ENCODE measurements around the gene ICA1L. TPM values are rescaled to one million over a fixed set of nuclear protein-coding genes. Genes with fewer than 3 reads are reported as not detected.

The ICA1L gene
- total and polyA plus RNA-seq, 2 of the 8 experiments (the other 6 are each of a cell fraction or from before 2014, with no cell fraction given), result 1.1 to 3.4 TPM

DNA sequence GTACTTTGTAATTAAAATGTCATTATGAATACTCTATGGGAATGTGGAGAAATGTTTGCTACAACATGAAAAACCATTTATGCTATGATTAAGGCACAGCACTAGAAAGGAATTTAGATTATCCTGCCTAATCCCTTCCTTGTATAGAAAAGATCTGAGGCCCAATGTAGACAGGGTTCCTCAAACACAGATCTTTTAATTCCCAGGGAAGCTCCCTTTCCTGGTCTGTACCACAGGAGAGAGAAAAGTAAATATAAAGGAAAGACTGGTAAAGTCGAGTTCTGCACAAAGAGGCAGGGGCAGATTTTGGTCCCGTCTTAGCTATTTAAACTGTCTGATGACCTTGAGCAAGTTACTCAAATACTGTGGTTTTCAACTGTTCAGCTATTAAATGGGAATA, 84.7 kb downstream of the ICA1L start:
- ChIA-PET POLR2A (ENCODE audit: partially characterized antibody) (no interaction called here), CTCF (ENCODE audit: partially characterized antibody) (interaction anchor here (0.6 kb wide), 1 partner anchor 270 kb away, joined by 3 read pairs; no protein-coding TSS in a partner anchor)
- FAIRE-seq (no peak), DNase-seq (ENCODE audit: low read depth in 1 of 2, low spot score in 2 of 2) (no peak)
- H3K36me3 ChIP-seq (ENCODE audit: control insufficient read depth in 2 of 4, insufficient read depth in 4 of 4, low read length in 3 of 4), result peaks cover 0 to 7% (median 0%) of the 10 kb centered on the region in 4 experiments; a peak in 4 of 8 replicates
- no peaks in the 10 kb centered on the region for H4K20me1 ChIP-seq (replicated peaks in 1 of 2; ENCODE audit: control insufficient read depth in 1 of 2, insufficient read depth in 2 of 2, low read length in 2 of 2)
- H2AFZ ChIP-seq (ENCODE audit: low read length), result no peak overlapping the region
- H3K4me3 ChIP-seq (ENCODE audit: extremely low read depth in 1 of 4, insufficient read depth in 2 of 4, low read depth in 3 of 4, low read length in 4 of 4), result no peak overlapping the region
- H3K23me2 ChIP-seq (ENCODE audit: low read depth, low read length), result no peaks in the 10 kb centered on the region
- H2BK20ac ChIP-seq (ENCODE audit: low read length), result no peak overlapping the region
- H3K4me2 ChIP-seq (ENCODE audit: insufficient read depth in 1 of 2, low read depth in 2 of 2, low read length in 2 of 2), result no peak overlapping the region
- H3K9ac ChIP-seq (replicated peaks in 1 of 4; ENCODE audit: extremely low read depth in 1 of 4, low read depth in 3 of 4, low read length in 3 of 4), result no peak overlapping the region
- no peaks in the 10 kb centered on the region for H3K9me3 ChIP-seq (ENCODE audit: insufficient read depth in 2 of 2, low read depth in 1 of 2, low read length in 1 of 2)
- no peak overlapping the region for H3K56ac ChIP-seq (replicated peaks; ENCODE audit: insufficient read length, low read depth, low read length)
- H2BK5ac ChIP-seq (ENCODE audit: low read depth, low read length), result no peak overlapping the region
- no peak overlapping the region for H2AK5ac ChIP-seq (ENCODE audit: low read depth, low read length)
- no peak overlapping the region for H3K14ac ChIP-seq (ENCODE audit: insufficient read length)
- no peak overlapping the region for H2BK12ac ChIP-seq (ENCODE audit: low read depth, low read length)
- no peak overlapping the region for H3K18ac ChIP-seq (ENCODE audit: extremely low read depth, low read length)
- no peak overlapping the region for H3K23ac ChIP-seq (ENCODE audit: insufficient read length)
- H2BK15ac ChIP-seq (ENCODE audit: low read length), result no peak overlapping the region
- no peaks in the 10 kb centered on the region for H3K4me1 ChIP-seq (replicated peaks in 1 of 4; ENCODE audit: control insufficient read depth in 3 of 4, insufficient read depth in 4 of 4, low read length in 3 of 4)
- no peak overlapping the region for H4K5ac ChIP-seq (ENCODE audit: insufficient read length, low read depth, low read length)
- no peak overlapping the region for H4K8ac ChIP-seq (ENCODE audit: extremely low read depth, insufficient read depth, low read length)
- H3K27me3 ChIP-seq (replicated peaks in 1 of 4; ENCODE audit: control insufficient read depth in 3 of 4, extremely low read depth in 1 of 4, insufficient read depth in 3 of 4, low read length in 3 of 4), result no peaks in the 10 kb centered on the region
- H3K79me2 ChIP-seq (ENCODE audit: control insufficient read depth in 1 of 2, insufficient read depth in 2 of 2, low read length in 2 of 2), result no peaks in the 10 kb centered on the region
- no peak overlapping the region for H3K4ac ChIP-seq (replicated peaks; ENCODE audit: insufficient read length, low read depth, low read length)
- H3K27ac ChIP-seq (ENCODE audit: low read depth, low read length), result no peak overlapping the region
- no peaks in the 10 kb centered on the region for H3K79me1 ChIP-seq (ENCODE audit: low read depth, low read length)
- no peak overlapping the region for H4K91ac ChIP-seq (replicated peaks; ENCODE audit: insufficient read length, low read length)
- H2BK120ac ChIP-seq (replicated peaks; ENCODE audit: low read depth, low read length), result no peak overlapping the region
- 88% methylated on average over 2 of the region's 2 CpGs; no CpG with 5 or more reads in 1 of the 2 experiments for WGBS, 2 experiments (ENCODE audit: extremely low coverage in 1 of 2, insufficient coverage in 1 of 2, insufficient read length in 1 of 2, insufficient replicate concordance in 2 of 2, low coverage in 1 of 2, low lambda C conversion rate in 2 of 2, missing lambda C conversion rate in 1 of 2)
- TF ChIP-seq POLR2A (IDR thresholded peaks at IDR 0.05; ENCODE audit: control extremely low read depth in 1 of 2, low read depth in 2 of 2, low read length in 2 of 2), result no peak
- TF ChIP-seq SAP30 (IDR thresholded peaks at IDR 0.05; ENCODE audit: insufficient read depth, insufficient replicate concordance, low read length), result no peak
- no peak for TF ChIP-seq SUZ12 (IDR thresholded peaks at IDR 0.05; ENCODE audit: low read length)
- TF ChIP-seq TAF1 (IDR thresholded peaks at IDR 0.05; ENCODE audit: low read depth, low read length), result no peak
